C4-2B (cell line): ENCODE results near the gene RALBP1.

Source experiments
- ZFX ChIP-seq: fragments of 450-650 bp; IDR thresholded peaks from 2 replicates; pipeline ENCODE4 v1.6.1; 2017
- TF ChIP-seq, protein P1 (sequence below): fragments of 450-650 bp; conservative IDR thresholded peaks from 2 replicates; pipeline ENCODE4 v1.5.1; 2017; ENCODE audit warnings: mild to moderate bottlenecking

DNA sequence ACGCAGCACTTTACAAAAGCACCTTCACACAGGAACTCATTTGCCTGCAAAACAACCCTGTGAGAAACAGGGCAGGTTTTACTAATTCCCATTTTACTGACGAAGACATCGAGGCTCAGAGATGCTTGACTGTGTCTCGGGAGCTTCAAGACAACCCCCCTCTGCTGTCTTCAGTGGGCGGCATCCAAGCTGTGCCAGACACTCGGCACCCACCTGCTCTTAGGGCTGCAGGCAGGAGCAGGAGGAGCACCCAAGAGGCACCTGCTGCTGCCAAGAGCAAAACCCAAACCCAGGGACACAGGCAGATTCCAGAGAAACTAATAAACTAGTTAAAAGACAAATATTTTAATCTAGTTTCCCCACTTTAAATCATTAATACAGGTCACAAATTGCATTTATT lies 71.2 kb downstream of the RALBP1 start:
- TF ChIP-seq, protein P1, sequence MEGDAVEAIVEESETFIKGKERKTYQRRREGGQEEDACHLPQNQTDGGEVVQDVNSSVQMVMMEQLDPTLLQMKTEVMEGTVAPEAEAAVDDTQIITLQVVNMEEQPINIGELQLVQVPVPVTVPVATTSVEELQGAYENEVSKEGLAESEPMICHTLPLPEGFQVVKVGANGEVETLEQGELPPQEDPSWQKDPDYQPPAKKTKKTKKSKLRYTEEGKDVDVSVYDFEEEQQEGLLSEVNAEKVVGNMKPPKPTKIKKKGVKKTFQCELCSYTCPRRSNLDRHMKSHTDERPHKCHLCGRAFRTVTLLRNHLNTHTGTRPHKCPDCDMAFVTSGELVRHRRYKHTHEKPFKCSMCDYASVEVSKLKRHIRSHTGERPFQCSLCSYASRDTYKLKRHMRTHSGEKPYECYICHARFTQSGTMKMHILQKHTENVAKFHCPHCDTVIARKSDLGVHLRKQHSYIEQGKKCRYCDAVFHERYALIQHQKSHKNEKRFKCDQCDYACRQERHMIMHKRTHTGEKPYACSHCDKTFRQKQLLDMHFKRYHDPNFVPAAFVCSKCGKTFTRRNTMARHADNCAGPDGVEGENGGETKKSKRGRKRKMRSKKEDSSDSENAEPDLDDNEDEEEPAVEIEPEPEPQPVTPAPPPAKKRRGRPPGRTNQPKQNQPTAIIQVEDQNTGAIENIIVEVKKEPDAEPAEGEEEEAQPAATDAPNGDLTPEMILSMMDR, result no peak
- no peak for TF ChIP-seq ZFX
